IPS-NIHi7 (cell line): Measurements from ENCODE around the gene ST6GALNAC3.
"Not testable (repeated sequence)": the region's sequence is repeated elsewhere in the genome, so short reads cannot be mapped to it uniquely, and the experiment has no call there.

Experiments
- DNase-seq: peaks from one replicate; pipeline ENCODE4 v3.0.0; 2012; ENCODE audit warnings: mixed read lengths; ENCODE audit errors: extremely low spot score

Gene ST6GALNAC3

GRCh38 chr1:76632136-76632535 is 557.6 kb downstream of the ST6GALNAC3 start:
- DNase-seq: no peak

GRCh38 chr1:76635784-76636183 is 561.2 kb downstream of the ST6GALNAC3 start:
- no peak for DNase-seq

- DNase-seq: no peak
Measured at GRCh38 chr1:76639181-76639580, 564.6 kb downstream of the ST6GALNAC3 start.

GRCh38 chr1:76640092-76640491 is 565.5 kb downstream of the ST6GALNAC3 start:
- DNase-seq: no peak

DNA sequence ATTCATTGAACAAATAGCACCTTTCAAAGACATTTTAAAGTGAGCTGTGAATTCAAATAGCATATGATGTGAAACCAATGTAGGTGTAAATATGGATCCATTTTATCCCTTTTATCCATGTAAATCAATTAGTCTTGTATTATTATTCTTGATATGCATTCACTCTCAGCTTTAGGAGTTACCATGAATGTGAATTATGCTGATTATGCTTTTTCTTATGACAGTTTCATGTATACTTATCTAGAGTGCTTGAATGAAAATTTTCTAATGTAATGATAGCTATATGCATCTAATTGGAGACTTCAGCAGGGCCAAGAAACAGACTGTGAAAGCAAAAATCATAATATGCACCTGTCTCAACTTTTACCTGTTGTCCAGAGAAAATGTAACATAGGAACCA is 566.2 kb downstream of the ST6GALNAC3 start:
- no peak for DNase-seq

DNA sequence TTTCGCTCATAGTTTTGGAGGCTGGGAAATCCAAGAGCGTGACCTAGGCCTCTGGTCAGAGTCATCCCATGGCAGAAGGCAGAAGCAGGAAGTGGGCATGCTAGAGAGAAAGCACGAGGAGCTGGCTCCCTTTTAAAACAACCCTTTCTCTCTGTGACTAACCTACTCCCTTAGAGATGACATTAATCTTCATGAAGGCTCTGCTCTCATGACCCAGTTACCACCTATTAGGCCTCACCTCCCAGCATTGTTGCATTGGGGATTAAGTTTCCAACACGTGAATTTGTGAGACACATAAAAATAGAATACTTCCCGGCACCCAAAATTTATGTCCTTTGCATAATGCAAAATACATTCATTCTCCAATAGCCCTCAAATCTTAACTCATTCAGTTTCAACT is 569.6 kb downstream of the ST6GALNAC3 start:
- DNase-seq: no peak

DNA sequence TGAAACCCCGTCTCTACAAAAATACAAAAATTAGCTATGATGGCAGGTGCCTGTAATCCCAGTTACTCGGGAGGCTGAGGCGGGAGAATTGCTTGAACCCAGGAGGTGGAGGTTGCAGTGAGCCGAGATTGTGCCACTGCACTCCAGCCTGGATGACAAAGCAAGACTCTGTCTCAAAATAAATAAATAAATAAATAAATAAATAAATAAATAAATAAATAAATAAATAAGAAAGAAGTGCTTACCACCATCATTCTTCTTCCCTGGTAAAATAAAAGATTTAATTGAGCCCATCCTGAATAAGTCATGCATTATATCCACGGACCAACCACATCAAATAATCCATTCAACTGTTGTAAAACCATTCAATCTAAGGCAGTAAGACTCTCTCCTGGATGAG is 578.3 kb downstream of the ST6GALNAC3 start:
- not testable (repeated sequence) for DNase-seq

DNA sequence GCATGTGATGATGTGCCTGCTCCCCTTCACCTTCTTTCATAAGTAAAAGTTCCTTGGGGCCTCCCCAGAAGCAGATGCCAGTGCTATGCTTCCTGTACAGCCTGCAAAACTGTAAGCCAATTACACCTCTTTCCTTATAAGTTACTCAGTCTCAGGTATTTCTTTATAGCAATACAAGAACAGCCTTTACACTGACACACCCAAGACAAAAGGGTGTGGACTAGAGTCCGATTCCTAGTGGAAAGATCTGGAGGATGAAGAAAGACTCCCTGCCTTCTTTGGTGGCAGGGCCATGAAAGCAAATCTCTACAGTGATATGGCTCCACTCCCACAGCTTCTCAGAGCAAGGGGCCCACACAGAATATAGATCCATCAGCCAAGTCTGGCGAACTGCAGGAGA is 583.1 kb downstream of the ST6GALNAC3 start:
- DNase-seq: no peak

DNA sequence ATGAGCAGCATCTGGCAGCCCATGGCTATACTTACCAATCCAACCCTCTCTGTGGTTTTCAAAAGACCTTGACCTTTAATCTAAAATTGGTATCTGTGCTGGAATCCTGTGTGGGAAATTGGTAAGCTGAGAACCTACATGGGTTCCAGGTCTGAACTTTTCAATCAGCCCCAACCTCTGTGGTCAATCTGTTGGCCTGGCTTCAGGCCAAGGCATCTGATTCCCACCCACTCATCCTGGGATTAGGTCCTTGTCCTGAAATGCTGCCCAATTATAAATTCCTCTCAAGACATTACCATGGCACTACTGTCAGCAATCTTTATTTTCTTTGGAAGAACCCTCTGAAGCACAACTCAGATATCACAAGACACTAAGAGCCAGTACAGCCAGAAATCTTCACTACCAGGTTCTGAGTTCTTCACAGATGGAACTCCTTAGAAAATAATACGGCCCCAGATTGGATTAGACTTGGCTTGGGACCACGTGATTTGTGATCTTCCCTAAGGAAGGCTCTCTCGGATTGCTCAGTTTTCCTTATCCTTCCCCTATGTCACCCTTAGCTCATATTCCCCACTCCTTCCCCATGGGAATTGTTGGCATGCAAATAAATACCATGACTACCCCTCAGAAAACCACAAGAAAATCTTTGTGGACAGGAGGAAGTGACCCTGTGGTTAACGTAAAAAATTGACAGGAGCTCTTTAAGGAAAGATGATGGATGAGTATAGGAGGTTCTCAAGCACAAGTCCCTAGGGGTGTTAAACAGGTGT is 584.8 kb downstream of the ST6GALNAC3 start:
- DNase-seq: no peak

DNA sequence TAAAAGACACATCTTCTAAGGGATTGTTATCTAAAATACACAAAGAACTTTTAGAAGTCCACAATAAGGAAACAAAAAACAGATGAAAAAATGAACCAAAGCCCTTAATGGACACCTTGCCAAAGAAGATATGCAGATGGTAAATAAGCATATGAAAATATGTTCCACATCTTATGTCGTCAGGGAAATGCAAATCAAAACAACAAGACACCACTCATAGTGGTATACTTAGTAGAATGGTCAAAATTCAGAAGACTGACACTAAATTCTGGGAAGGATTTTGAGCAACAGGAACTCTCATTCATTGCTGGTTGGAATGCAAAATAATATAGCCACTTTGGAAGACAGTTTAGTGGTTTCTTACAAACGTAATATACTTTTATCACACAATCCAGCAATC is 587.0 kb downstream of the ST6GALNAC3 start:
- DNase-seq: no peak

- DNase-seq: no peak
Measured at GRCh38 chr1:76666499-76666898, 592.0 kb downstream of the ST6GALNAC3 start.

GRCh38 chr1:76668046-76668445 is 593.5 kb downstream of the ST6GALNAC3 start:
- DNase-seq: no peak

GRCh38 chr1:76669131-76669530 is 594.6 kb downstream of the ST6GALNAC3 start:
- DNase-seq: no peak

- DNase-seq: no peak
Measured at GRCh38 chr1:76669624-76670315, 595.2 kb downstream of the ST6GALNAC3 start.

DNA sequence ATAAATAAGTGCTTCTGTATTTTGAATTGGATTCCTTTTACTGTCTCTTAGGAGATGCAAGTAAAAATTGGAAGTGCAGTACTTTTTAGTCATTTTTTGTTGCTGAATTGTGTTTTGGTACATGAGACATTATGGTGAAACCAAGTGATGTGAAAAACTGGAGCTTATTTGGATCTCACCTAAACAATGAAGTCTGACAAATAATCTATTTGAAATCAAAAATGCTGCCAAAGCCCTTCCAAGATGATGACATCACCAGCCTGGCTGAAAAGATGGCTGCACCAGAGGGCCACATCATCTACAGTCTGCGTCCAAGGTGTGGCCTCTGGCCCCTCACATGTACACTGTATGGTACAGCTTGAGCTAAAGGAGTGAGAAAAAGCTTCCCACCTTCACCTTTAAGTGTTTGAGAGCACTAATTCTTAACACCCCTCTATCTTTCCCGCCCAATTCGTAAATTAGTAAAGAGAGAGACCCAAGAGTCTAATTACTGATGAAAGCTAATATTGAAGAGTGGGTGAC is 600.2 kb downstream of the ST6GALNAC3 start:
- DNase-seq: no peak

- no peak for DNase-seq
Measured at GRCh38 chr1:76677416-76678405, 603.2 kb downstream of the ST6GALNAC3 start.

- no peak for DNase-seq
Measured at GRCh38 chr1:76679534-76680152, 605.1 kb downstream of the ST6GALNAC3 start.

DNA sequence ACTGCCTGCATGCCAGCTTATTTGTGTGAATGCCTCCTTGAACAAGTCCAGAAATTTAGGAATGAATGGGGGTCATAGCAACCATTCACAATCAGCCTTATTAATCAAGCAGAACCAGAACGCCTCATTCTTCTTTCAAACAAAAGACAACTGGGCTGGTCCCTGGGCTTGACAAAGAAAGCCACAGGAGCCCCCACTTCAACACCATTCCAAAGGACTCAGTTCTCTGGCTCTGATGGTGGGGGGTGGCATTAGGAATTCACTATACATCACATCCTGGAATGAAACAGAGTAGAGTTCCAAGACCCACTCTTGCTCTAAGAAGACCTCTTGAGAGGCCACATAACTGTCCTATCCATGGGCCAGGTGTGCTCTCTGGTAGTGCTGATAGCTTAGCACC is 606.1 kb downstream of the ST6GALNAC3 start:
- no peak for DNase-seq

- DNase-seq: peak; percentile 21
Measured at GRCh38 chr1:76682138-76682537, 607.6 kb downstream of the ST6GALNAC3 start.
